Measurements from ENCODE around the gene SNAP25.

SNAP25 gene

DNA sequence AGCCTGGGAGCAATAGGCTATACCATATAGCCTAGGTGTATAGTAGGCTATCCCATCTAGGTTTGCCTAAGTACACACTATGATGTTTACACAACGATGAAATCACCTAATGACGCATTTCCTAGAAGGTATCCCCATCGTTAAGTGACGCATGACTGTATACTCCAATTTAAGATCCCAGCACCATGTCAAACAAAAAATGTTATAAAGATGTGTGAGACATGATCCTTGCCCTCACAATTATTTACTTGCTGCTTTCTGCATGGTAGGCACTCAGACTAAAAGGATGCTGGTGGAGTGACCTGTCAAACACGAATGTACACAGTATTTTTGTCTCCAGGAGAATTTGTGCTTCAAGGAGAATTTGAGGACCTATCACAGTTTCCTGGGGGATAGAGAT, 32.3 kb downstream of the SNAP25 start:
- no peak for DNase-seq (ENCODE audit: low read depth in 1 of 2, low spot score in 1 of 2)
- TF ChIP-seq GABPA (IDR thresholded peaks at IDR 0.05; ENCODE audit: low read depth) = no peak
- TF ChIP-seq SPI1 (IDR thresholded peaks at IDR 0.05; ENCODE audit: borderline replicate concordance, low read depth) = no peak
- TF ChIP-seq, protein P1, sequence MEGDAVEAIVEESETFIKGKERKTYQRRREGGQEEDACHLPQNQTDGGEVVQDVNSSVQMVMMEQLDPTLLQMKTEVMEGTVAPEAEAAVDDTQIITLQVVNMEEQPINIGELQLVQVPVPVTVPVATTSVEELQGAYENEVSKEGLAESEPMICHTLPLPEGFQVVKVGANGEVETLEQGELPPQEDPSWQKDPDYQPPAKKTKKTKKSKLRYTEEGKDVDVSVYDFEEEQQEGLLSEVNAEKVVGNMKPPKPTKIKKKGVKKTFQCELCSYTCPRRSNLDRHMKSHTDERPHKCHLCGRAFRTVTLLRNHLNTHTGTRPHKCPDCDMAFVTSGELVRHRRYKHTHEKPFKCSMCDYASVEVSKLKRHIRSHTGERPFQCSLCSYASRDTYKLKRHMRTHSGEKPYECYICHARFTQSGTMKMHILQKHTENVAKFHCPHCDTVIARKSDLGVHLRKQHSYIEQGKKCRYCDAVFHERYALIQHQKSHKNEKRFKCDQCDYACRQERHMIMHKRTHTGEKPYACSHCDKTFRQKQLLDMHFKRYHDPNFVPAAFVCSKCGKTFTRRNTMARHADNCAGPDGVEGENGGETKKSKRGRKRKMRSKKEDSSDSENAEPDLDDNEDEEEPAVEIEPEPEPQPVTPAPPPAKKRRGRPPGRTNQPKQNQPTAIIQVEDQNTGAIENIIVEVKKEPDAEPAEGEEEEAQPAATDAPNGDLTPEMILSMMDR (IDR thresholded peaks at IDR 0.05; ENCODE audit: insufficient read depth, low read length) = no peak
- TF ChIP-seq, protein P2, sequence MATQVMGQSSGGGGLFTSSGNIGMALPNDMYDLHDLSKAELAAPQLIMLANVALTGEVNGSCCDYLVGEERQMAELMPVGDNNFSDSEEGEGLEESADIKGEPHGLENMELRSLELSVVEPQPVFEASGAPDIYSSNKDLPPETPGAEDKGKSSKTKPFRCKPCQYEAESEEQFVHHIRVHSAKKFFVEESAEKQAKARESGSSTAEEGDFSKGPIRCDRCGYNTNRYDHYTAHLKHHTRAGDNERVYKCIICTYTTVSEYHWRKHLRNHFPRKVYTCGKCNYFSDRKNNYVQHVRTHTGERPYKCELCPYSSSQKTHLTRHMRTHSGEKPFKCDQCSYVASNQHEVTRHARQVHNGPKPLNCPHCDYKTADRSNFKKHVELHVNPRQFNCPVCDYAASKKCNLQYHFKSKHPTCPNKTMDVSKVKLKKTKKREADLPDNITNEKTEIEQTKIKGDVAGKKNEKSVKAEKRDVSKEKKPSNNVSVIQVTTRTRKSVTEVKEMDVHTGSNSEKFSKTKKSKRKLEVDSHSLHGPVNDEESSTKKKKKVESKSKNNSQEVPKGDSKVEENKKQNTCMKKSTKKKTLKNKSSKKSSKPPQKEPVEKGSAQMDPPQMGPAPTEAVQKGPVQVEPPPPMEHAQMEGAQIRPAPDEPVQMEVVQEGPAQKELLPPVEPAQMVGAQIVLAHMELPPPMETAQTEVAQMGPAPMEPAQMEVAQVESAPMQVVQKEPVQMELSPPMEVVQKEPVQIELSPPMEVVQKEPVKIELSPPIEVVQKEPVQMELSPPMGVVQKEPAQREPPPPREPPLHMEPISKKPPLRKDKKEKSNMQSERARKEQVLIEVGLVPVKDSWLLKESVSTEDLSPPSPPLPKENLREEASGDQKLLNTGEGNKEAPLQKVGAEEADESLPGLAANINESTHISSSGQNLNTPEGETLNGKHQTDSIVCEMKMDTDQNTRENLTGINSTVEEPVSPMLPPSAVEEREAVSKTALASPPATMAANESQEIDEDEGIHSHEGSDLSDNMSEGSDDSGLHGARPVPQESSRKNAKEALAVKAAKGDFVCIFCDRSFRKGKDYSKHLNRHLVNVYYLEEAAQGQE (IDR thresholded peaks at IDR 0.05; ENCODE audit: insufficient replicate concordance, low read depth) = no peak
- TF ChIP-seq POLR2AphosphoS5 (IDR thresholded peaks at IDR 0.05; ENCODE audit: low read depth) = no peak
- no peak overlapping the region for H3K4me3 ChIP-seq (replicated peaks; ENCODE audit: insufficient read depth, low read length)
- no peak overlapping the region for H3K27ac ChIP-seq (replicated peaks)
- H3K27me3 ChIP-seq (ENCODE audit: insufficient read depth, poor library complexity, severe bottlenecking) = peaks cover 7% of the 10 kb centered on the region

DNA sequence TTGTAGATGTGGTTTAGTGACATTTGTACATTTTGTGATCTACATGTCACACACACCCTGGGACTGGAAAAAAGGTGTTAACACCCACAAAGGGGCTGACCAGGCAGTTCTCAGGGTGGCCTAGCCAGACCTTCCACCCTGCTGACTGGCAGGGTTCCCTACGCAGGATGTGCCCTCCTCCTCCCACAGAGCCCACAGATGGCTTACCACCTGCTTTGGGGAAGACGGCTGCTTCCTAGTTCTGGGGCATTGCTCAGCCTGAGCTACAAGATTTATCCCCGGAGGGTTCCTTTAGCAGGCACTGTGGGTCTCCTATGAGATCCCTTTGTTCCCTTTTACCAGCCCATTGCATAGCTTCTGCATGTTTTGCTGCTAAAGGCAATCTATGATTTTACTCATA, 35.1 kb downstream of the SNAP25 start:
- Histone ChIP-seq H3K4me3 (replicated peaks; ENCODE audit: insufficient read depth, low read length) (no peak overlapping the region), H3K27me3 (ENCODE audit: insufficient read depth, poor library complexity, severe bottlenecking) (peaks cover 7% of the 10 kb centered on the region), H3K27ac (replicated peaks) (no peak overlapping the region)
- DNase-seq (ENCODE audit: low read depth in 1 of 2, low spot score in 1 of 2) = no peak
- 0 out of 2 replicates have a peak, but pooled peaks have one; percentile 24 for TF ChIP-seq POLR2AphosphoS5 (IDR thresholded peaks at IDR 0.05; ENCODE audit: low read depth)
- TF ChIP-seq, protein P1 (IDR thresholded peaks at IDR 0.05; ENCODE audit: insufficient read depth, low read length) = no peak
- TF ChIP-seq SPI1 (IDR thresholded peaks at IDR 0.05; ENCODE audit: borderline replicate concordance, low read depth) = no peak

DNA sequence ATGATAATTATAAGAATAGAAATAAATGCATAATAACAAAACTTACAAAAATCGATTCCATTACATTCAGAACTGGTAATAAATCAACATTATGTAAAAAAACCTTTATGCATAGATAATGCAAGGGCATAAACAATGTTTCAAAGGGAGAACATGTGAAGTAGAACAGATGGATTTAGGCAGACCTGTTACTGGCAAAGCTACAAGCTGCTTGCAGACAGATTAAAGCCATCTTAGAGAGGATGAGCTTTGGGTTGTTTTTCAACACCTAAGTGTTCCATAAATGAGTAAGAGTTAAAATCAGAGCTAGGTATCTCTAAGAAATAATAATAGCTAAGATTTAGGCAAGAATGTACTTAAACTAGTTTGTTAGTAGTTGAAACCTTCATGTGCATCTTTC, 37.2 kb downstream of the SNAP25 start:
- no peak for TF ChIP-seq POLR2AphosphoS5 (IDR thresholded peaks at IDR 0.05; ENCODE audit: low read depth)
- TF ChIP-seq, protein P2 (IDR thresholded peaks at IDR 0.05; ENCODE audit: insufficient replicate concordance, low read depth) = no peak
- Histone ChIP-seq H3K27me3 (ENCODE audit: insufficient read depth, poor library complexity, severe bottlenecking) (peaks cover 7% of the 10 kb centered on the region), H3K4me3 (replicated peaks; ENCODE audit: insufficient read depth, low read length) (no peak overlapping the region), H3K27ac (replicated peaks) (no peak overlapping the region)
- DNase-seq (ENCODE audit: low read depth in 1 of 2, low spot score in 1 of 2) = no peak

DNA sequence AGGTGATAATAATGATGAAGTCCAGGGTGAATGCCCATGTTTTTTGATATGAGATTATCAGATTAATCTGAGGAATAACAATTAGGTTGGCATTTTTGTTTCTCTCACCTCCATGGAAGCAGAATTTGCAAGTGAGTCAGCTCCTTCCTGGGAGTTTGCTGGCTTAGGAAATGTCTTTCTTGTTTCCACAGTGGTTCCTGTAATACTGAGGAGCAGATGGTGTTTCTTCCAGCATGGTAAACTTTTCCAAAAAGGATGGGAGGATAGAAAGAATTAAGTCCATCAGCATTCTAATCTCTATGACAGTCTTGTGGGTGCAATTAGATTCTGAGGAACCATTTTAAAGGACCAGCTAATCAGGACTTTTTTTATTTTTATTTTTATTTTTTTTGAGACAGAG, 40.5 kb downstream of the SNAP25 start:
- Histone ChIP-seq H3K27ac (replicated peaks) (no peak overlapping the region), H3K4me3 (replicated peaks; ENCODE audit: insufficient read depth, low read length) (no peak overlapping the region), H3K27me3 (ENCODE audit: insufficient read depth, poor library complexity, severe bottlenecking) (peaks cover 3% of the 10 kb centered on the region)
- TF ChIP-seq SPI1 (IDR thresholded peaks at IDR 0.05; ENCODE audit: borderline replicate concordance, low read depth) = no peak
- TF ChIP-seq, protein P2 (IDR thresholded peaks at IDR 0.05; ENCODE audit: insufficient replicate concordance, low read depth) = no peak
- no peak for TF ChIP-seq GABPA (IDR thresholded peaks at IDR 0.05; ENCODE audit: low read depth)
- no peak for TF ChIP-seq POLR2AphosphoS5 (IDR thresholded peaks at IDR 0.05; ENCODE audit: low read depth)
- TF ChIP-seq, protein P1 (IDR thresholded peaks at IDR 0.05; ENCODE audit: insufficient read depth, low read length) = no peak
- DNase-seq (ENCODE audit: low read depth in 1 of 2, low spot score in 1 of 2) = no peak

Data from HL-60 (cell line).